Heart right ventricle (tissue), 16 donors: ENCODE data around the gene CCNL1. TPM values are rescaled to one million over a fixed set of nuclear protein-coding genes. Genes with fewer than 3 reads are reported as not detected.

ENCODE experiments used
- ATAC-seq, 8 donors: fragments of 200-7000 bp; cut with Tn5 transposase; one replicate each; pipeline ENCODE4 v1.9.1; 2020; ENCODE audit warnings: mild to moderate bottlenecking in 8 of 8, moderate library complexity in 8 of 8, moderate number of reproducible peaks in 1 of 8
- DNase-seq, 2 donors: peaks; one replicate each; pipeline ENCODE4 v3.0.0-alpha.2; 2020
- H3K27ac ChIP-seq, 10 donors: fragments of 200-600 bp; sonication (generic) in 2 of 10; one replicate each; pipeline versions ENCODE4 v1.5.0 to v1.8.0; 2020 to 2022; ENCODE audit warnings: mild to moderate bottlenecking in 3 of 10
- H3K27me3 ChIP-seq, 7 donors: fragments of 200-600 bp; one replicate each; pipeline ENCODE4 v1.8.0; 2021 to 2022; ENCODE audit warnings: mild to moderate bottlenecking in 2 of 7
- H3K36me3 ChIP-seq, 9 donors: fragments of 200-600 bp; sonication (generic) in 1 of 9; one replicate each; pipeline versions ENCODE4 v1.5.0 to v1.8.0; 2020 to 2022; ENCODE audit warnings: mild to moderate bottlenecking in 2 of 9
- H3K4me1 ChIP-seq, 9 donors: fragments of 200-600 bp; sonication (generic) in 1 of 9; one replicate each; pipeline versions ENCODE4 v1.5.0 to v1.8.0; 2020 to 2022; ENCODE audit warnings: mild to moderate bottlenecking in 4 of 9
- H3K4me3 ChIP-seq, 10 donors: fragments of 200-600 bp; sonication (generic) in 2 of 10; one replicate each; pipeline versions ENCODE4 v1.5.0 to v1.8.0; 2020 to 2022; ENCODE audit warnings: mild to moderate bottlenecking in 7 of 10, moderate library complexity in 2 of 10
- H3K9me3 ChIP-seq, 11 donors: fragments of 200-600 bp in 10 of 11; sonication (generic) in 2 of 11; one replicate each; pipeline versions ENCODE4 v1.5.0 to v1.8.0; 2013 to 2022; ENCODE audit warnings: mild to moderate bottlenecking in 2 of 11, control low read depth in 1 of 11, moderate library complexity in 1 of 11
- CTCF ChIP-seq, 9 donors: fragments of 200-600 bp; sonication (generic) in 2 of 9; IDR thresholded peaks; one replicate each; pipeline versions ENCODE4 v1.5.0 to v1.8.0; 2021 to 2022; ENCODE audit warnings: antibody characterized with exemption in 9 of 9, mild to moderate bottlenecking in 5 of 9, moderate library complexity in 1 of 9
- WGBS, 2 donors: extraction: QIAGEN DNeasy Blood & Tissue Kit; methylation state at CpG; one replicate each; pipeline ENCODE4 v1.1.7; 2013; ENCODE audit warnings: inconsistent platforms in 1 of 2; 5-methylcytosine and 5-hydroxymethylcytosine counted together
- intact Hi-C, 10 donors: fragments of 100-400 bp; cut with DNase I; formaldehyde crosslinking; loops; one replicate each; pipeline versions ENCODE4 v1.11.1 to v1.14.2; 2022
- polyA plus RNA-seq, 2 donors: library from polyadenylated mRNA; stranded (reverse); fragments of 200-250 nt; gene quantifications; one replicate each; pipeline ENCODE4 v1.2.3, GENCODE V29; 2013
- total RNA-seq, 10 donors: library from RNA; stranded (reverse); fragmentation: NEBNext Ultra II Directional in 3 of 10; extraction: Animal tissue kit (Norgen Biotek cat#: 25700) in 3 of 10; gene quantifications; one replicate each; pipeline versions ENCODE4 v1.2.1 to v1.2.4, GENCODE V29; 2021 to 2023
- donor health status: Arrhythmogenic right ventricular cardiomyopathy.
- donor health status: ischemic (EF 13 %, LVEDD 7.1; RV severe dilation, severe dysfunction).
- donor health status: healthy with polysubstance abuse.
- donor health status: DM: no; HTN: yes; CAD: no.
- donor health status: DM: no; HTN: no; CAD: no.
- donor health status: ischemic (EF 25% LVEDD 6.9; RV normal size, moderate dysfunction).
- donor health status: ischemic (EF 25% LVEDD 5.7; RV mildly dilated, moderate dysfunction).
- donor health status: healthy.
- donor health status: DM: yes; HTN: yes; CAD: no.
- donor health status: Ischemic cardiomyopathy.
- donor health status: ischemic (EF 35%, LVEDD 5.7; RV mildly dilated, moderate dysfunction).
- donor health status: nonischemic (EF 11% LVEDD 7.7; RV severe dilation, severe dysfunction).
- donor health status: DM: yes; HTN: yes; CAD: no.
- donor health status: PGD.
- donor health status: ischemic (EF 29% LVEDD 5.4; RV normal size, mild dysfunction).
- donor health status: nonischemic (EF 23%, LVEDD 6.1; RV moderate dilation, normal function).

Gene CCNL1
- total and polyA plus RNA-seq, 12 donors = 19.1 to 77.3 (median 24.7) TPM

- no peak for ATAC-seq
- peaks cover 5 to 39% (median 31%) of the 10 kb centered on the region in 9 donors for H3K4me1 ChIP-seq
- H3K36me3 ChIP-seq = peaks cover 0 to 100% (median 75%) of the 10 kb centered on the region in 9 donors
- H3K27me3 ChIP-seq = no peaks in the 10 kb centered on the region
- no peak overlapping the region for H3K27ac ChIP-seq
- no peak for TF ChIP-seq CTCF (IDR thresholded peaks at IDR 0.05)
- intact Hi-C loops = loop anchor here in 1 of 10 donors (10.0 kb wide), 1 partner anchor 1494 kb away; the partner anchor contains the start of gene GFM1
- H3K9me3 ChIP-seq = no peaks in the 10 kb centered on the region
- 98 to 100% methylated on average over 1 of the region's 1 CpG for WGBS, 2 donors
- H3K4me3 ChIP-seq = no peak overlapping the region
- no peak for DNase-seq
Measured at GRCh38 chr3:157151151-157151550, 8.8 kb downstream of the CCNL1 start.

GRCh38 chr3:157149136-157149696, 10.7 kb downstream of the CCNL1 start:
- intact Hi-C loops = loop anchor here in 2 of 10 donors (5.0 to 10.0 kb wide), 2 partner anchors 53 to 594 kb away; partner anchors contain the start of gene SSR3 (in 1 of the 2)
- no peaks in the 10 kb centered on the region for H3K9me3 ChIP-seq
- no peak overlapping the region for H3K27ac ChIP-seq
- 92 to 94% methylated on average over 5 of the region's 5 CpGs for WGBS, 2 donors
- no peak for DNase-seq
- no peaks in the 10 kb centered on the region for H3K27me3 ChIP-seq
- no peak for TF ChIP-seq CTCF (IDR thresholded peaks at IDR 0.05)
- no peak for ATAC-seq
- no peak overlapping the region for H3K4me3 ChIP-seq
- H3K36me3 ChIP-seq = peaks cover 0 to 100% (median 66%) of the 10 kb centered on the region in 9 donors
- peaks cover 0 to 20% (median 12%) of the 10 kb centered on the region in 9 donors for H3K4me1 ChIP-seq

GRCh38 chr3:157148196-157148889, 11.6 kb downstream of the CCNL1 start:
- peaks cover 0 to 100% (median 70%) of the 10 kb centered on the region in 9 donors for H3K36me3 ChIP-seq
- intact Hi-C loops = loop anchor here in 2 of 10 donors (5.0 to 10.0 kb wide), 2 partner anchors 54 to 594 kb away; partner anchors contain the start of gene SSR3 (in 1 of the 2)
- no peaks in the 10 kb centered on the region for H3K27me3 ChIP-seq
- peaks cover 0 to 11% (median 3%) of the 10 kb centered on the region in 9 donors for H3K4me1 ChIP-seq
- ATAC-seq (no peak), DNase-seq (no peak)
- no peaks in the 10 kb centered on the region for H3K9me3 ChIP-seq
- no peak overlapping the region for H3K27ac ChIP-seq
- no peak overlapping the region for H3K4me3 ChIP-seq
- no peak for TF ChIP-seq CTCF (IDR thresholded peaks at IDR 0.05)
- 92 to 93% methylated on average over 15 of the region's 15 CpGs for WGBS, 2 donors

- ATAC-seq = no peak
- Histone ChIP-seq H3K36me3 (peaks cover 0 to 100% (median 61%) of the 10 kb centered on the region in 9 donors), H3K27ac (no peak overlapping the region), H3K27me3 (no peaks in the 10 kb centered on the region), H3K9me3 (no peaks in the 10 kb centered on the region), H3K4me1 (peaks cover 0 to 7% (median 0%) of the 10 kb centered on the region in 9 donors), H3K4me3 (no peak overlapping the region)
- intact Hi-C loops = loop anchor here in 2 of 10 donors (5.0 to 10.0 kb wide), 2 partner anchors 55 to 592 kb away; partner anchors contain the start of gene SSR3 (in 1 of the 2)
- WGBS, 2 donors = 96 to 97% methylated on average over 5 of the region's 5 CpGs
- TF ChIP-seq CTCF (IDR thresholded peaks at IDR 0.05) = no peak
- no peak for DNase-seq
Measured at GRCh38 chr3:157147099-157147803, 12.7 kb downstream of the CCNL1 start.
